Measurements from ENCODE around the gene RSPO4.

Gene RSPO4

GRCh38 chr20:916125-916799 lies 85.8 kb downstream of the RSPO4 start, which contains the start of gene ANGPT4:
TSS of gene ANGPT4 (minus strand) at chr20:916334. CDS start at chr20:916214, 120 bp downstream.
- H3K4me2 ChIP-seq (ENCODE audit: low read length), result no peak within 1 kb of the TSS
- no peaks in the 10 kb centered on the region for H3K4me1 ChIP-seq (ENCODE audit: low read length)
- no peak within 1 kb of the TSS for H3K9ac ChIP-seq (ENCODE audit: low read length)
- no peaks in the 10 kb centered on the region for H4K20me1 ChIP-seq (ENCODE audit: insufficient read depth, low read length)
- TF ChIP-seq EZH2phosphoT487 (IDR thresholded peaks at IDR 0.05; ENCODE audit: low read depth), result no peak
- TF ChIP-seq, protein P1, sequence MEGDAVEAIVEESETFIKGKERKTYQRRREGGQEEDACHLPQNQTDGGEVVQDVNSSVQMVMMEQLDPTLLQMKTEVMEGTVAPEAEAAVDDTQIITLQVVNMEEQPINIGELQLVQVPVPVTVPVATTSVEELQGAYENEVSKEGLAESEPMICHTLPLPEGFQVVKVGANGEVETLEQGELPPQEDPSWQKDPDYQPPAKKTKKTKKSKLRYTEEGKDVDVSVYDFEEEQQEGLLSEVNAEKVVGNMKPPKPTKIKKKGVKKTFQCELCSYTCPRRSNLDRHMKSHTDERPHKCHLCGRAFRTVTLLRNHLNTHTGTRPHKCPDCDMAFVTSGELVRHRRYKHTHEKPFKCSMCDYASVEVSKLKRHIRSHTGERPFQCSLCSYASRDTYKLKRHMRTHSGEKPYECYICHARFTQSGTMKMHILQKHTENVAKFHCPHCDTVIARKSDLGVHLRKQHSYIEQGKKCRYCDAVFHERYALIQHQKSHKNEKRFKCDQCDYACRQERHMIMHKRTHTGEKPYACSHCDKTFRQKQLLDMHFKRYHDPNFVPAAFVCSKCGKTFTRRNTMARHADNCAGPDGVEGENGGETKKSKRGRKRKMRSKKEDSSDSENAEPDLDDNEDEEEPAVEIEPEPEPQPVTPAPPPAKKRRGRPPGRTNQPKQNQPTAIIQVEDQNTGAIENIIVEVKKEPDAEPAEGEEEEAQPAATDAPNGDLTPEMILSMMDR (IDR thresholded peaks at IDR 0.05; ENCODE audit: low read depth, low read length), result no peak
- H2AFZ ChIP-seq (ENCODE audit: low read depth, low read length), result no peak within 1 kb of the TSS
- H3K27ac ChIP-seq (ENCODE audit: low read length), result no peak within 1 kb of the TSS
- H3K4me3 ChIP-seq (ENCODE audit: low read length), result no peak within 1 kb of the TSS
- no peaks in the 10 kb centered on the region for H3K9me3 ChIP-seq (ENCODE audit: insufficient read depth, low read length)
- H3K27me3 ChIP-seq (ENCODE audit: low read depth, low read length), result no peaks in the 10 kb centered on the region
- no peaks in the 10 kb centered on the region for H3K79me2 ChIP-seq (ENCODE audit: low read length)
- H3K36me3 ChIP-seq (replicated peaks; ENCODE audit: low read depth, low read length), result no peaks in the 10 kb centered on the region

- H2AFZ ChIP-seq (ENCODE audit: low read depth, low read length), result no peak overlapping the region
- H3K36me3 ChIP-seq (replicated peaks; ENCODE audit: low read depth, low read length), result no peaks in the 10 kb centered on the region
- no peak overlapping the region for H3K4me3 ChIP-seq (ENCODE audit: low read length)
- no peaks in the 10 kb centered on the region for H3K27me3 ChIP-seq (ENCODE audit: low read depth, low read length)
- H3K4me1 ChIP-seq (ENCODE audit: low read length), result no peaks in the 10 kb centered on the region
- no peak overlapping the region for H3K9ac ChIP-seq (ENCODE audit: low read length)
- TF ChIP-seq, protein P1 (IDR thresholded peaks at IDR 0.05; ENCODE audit: low read depth, low read length), result no peak
- TF ChIP-seq EZH2phosphoT487 (IDR thresholded peaks at IDR 0.05; ENCODE audit: low read depth), result no peak
- no peak overlapping the region for H3K27ac ChIP-seq (ENCODE audit: low read length)
- H3K4me2 ChIP-seq (ENCODE audit: low read length), result no peak overlapping the region
- no peaks in the 10 kb centered on the region for H4K20me1 ChIP-seq (ENCODE audit: insufficient read depth, low read length)
- H3K79me2 ChIP-seq (ENCODE audit: low read length), result no peaks in the 10 kb centered on the region
- no peaks in the 10 kb centered on the region for H3K9me3 ChIP-seq (ENCODE audit: insufficient read depth, low read length)
These were observed 87.2 kb downstream of the RSPO4 start for GRCh38 chr20:914727-915498.

- Histone ChIP-seq H2AFZ (ENCODE audit: low read depth, low read length) (no peak overlapping the region), H3K4me3 (ENCODE audit: low read length) (no peak overlapping the region), H3K9me3 (ENCODE audit: insufficient read depth, low read length) (no peaks in the 10 kb centered on the region), H4K20me1 (ENCODE audit: insufficient read depth, low read length) (no peaks in the 10 kb centered on the region), H3K4me1 (ENCODE audit: low read length) (no peaks in the 10 kb centered on the region), H3K27ac (ENCODE audit: low read length) (no peak overlapping the region), H3K36me3 (replicated peaks; ENCODE audit: low read depth, low read length) (no peaks in the 10 kb centered on the region), H3K27me3 (ENCODE audit: low read depth, low read length) (no peaks in the 10 kb centered on the region), H3K4me2 (ENCODE audit: low read length) (no peak overlapping the region), H3K9ac (ENCODE audit: low read length) (no peak overlapping the region), H3K79me2 (ENCODE audit: low read length) (no peaks in the 10 kb centered on the region)
- no peak for TF ChIP-seq EZH2phosphoT487 (IDR thresholded peaks at IDR 0.05; ENCODE audit: low read depth)
- TF ChIP-seq, protein P1 (IDR thresholded peaks at IDR 0.05; ENCODE audit: low read depth, low read length), result no peak
These were observed 88.7 kb downstream of the RSPO4 start for GRCh38 chr20:913306-913849.
